ENCODE results near the gene ADH7. TPM values are rescaled to one million over a fixed set of nuclear protein-coding genes. Genes with fewer than 3 reads are reported as not detected.

The ADH7 gene
- total RNA-seq, 1 experiment from 2014 or later: not detected

GRCh38 chr4:99461623-99462401 is 26.7 kb upstream of the ADH7 start:
- Mint-ChIP-seq H3K36me3 (ENCODE audit: insufficient read depth, unreplicated experiment) (no peaks in the 10 kb centered on the region), H3K4me1 (ENCODE audit: low read depth, unreplicated experiment) (peaks cover 9% of the 10 kb centered on the region), H3K27me3 (ENCODE audit: insufficient read depth, unreplicated experiment) (peaks cover 4% of the 10 kb centered on the region), H3K9me3 (ENCODE audit: unreplicated experiment) (no peaks in the 10 kb centered on the region), H3K27ac (ENCODE audit: unreplicated experiment) (no peak overlapping the region), H3K4me3 (ENCODE audit: unreplicated experiment) (no peak overlapping the region)
- POLR2A ChIA-PET: no interaction called here
- DNase-seq: no peak
- intact Hi-C loops (cut with micrococcal nuclease; ENCODE audit: unreplicated experiment): loop anchor here (2.0 kb wide), 4 partner anchors 45 to 995 kb away; no protein-coding TSS in a partner anchor
- Histone ChIP-seq H3K36me3 (ENCODE audit: control insufficient read depth, insufficient read depth, low read length) (no peaks in the 10 kb centered on the region), H3K27me3 (replicated peaks; ENCODE audit: control insufficient read depth, insufficient read depth, low read length) (no peaks in the 10 kb centered on the region), H3K4me1 (peaks cover 8% of the 10 kb centered on the region; the same call in 1 of the 2 replicates), H3K9me3 (no peaks in the 10 kb centered on the region), H3K4me3 (ENCODE audit: low read depth, low read length) (no peak overlapping the region)
- no TSS peak for BruUV-seq (replicated peaks)
- TF ChIP-seq, protein P1, sequence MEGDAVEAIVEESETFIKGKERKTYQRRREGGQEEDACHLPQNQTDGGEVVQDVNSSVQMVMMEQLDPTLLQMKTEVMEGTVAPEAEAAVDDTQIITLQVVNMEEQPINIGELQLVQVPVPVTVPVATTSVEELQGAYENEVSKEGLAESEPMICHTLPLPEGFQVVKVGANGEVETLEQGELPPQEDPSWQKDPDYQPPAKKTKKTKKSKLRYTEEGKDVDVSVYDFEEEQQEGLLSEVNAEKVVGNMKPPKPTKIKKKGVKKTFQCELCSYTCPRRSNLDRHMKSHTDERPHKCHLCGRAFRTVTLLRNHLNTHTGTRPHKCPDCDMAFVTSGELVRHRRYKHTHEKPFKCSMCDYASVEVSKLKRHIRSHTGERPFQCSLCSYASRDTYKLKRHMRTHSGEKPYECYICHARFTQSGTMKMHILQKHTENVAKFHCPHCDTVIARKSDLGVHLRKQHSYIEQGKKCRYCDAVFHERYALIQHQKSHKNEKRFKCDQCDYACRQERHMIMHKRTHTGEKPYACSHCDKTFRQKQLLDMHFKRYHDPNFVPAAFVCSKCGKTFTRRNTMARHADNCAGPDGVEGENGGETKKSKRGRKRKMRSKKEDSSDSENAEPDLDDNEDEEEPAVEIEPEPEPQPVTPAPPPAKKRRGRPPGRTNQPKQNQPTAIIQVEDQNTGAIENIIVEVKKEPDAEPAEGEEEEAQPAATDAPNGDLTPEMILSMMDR (IDR thresholded peaks at IDR 0.05; ENCODE audit: insufficient read depth in 1 of 2, low read depth in 1 of 2, low read length in 1 of 2, severe bottlenecking in 1 of 2, unreplicated experiment in 1 of 2): no peak
- CTCF ChIA-PET: interaction anchor here (1.7 to 2.0 kb wide), 2 partner anchors 373 to 405 kb away, joined by 4 to 9 read pairs; partner anchors contain the start of gene ADH5

DNA sequence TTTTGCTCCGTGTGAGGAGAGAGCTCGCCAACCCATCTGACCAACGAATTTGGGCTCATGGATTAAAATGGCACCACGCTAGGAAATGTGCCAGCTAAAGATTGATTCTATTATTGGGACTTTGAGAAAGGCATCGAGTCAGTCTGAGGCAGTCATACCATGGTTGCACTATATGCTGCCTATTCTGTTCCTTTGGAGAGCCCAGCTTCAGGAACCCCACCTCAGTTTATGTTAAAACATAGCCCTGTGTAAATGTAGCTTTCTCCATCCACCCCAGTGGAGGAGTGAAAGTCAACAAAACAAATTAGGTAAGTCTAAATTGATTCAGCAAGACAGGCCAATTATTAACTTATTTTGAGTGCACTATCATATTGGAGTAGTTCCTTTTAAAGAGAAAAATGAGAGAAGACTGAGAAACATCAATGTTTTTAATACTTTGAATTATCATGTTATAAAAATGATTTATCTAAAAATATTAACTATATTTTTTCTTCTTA is 24.5 kb upstream of the ADH7 start:
- ChIA-PET POLR2A (no interaction called here), CTCF (interaction anchor here (1.0 kb wide), 1 partner anchor 464 kb away, joined by 3 read pairs; the partner anchor contains the start of gene METAP1)
- H3K4me1 Mint-ChIP-seq (ENCODE audit: low read depth, unreplicated experiment): peaks cover 9% of the 10 kb centered on the region
- Histone ChIP-seq H3K27me3 (replicated peaks; ENCODE audit: control insufficient read depth, insufficient read depth, low read length) (no peaks in the 10 kb centered on the region), H3K4me1 (peaks cover 8% of the 10 kb centered on the region; the same call in 1 of the 2 replicates), H3K36me3 (ENCODE audit: control insufficient read depth, insufficient read depth, low read length) (no peaks in the 10 kb centered on the region), H3K4me3 (ENCODE audit: low read depth, low read length) (no peak overlapping the region), H3K9me3 (no peaks in the 10 kb centered on the region)
- intact Hi-C loops (cut with micrococcal nuclease; ENCODE audit: unreplicated experiment): no loop called here
- no peaks in the 10 kb centered on the region for H3K36me3 Mint-ChIP-seq (ENCODE audit: insufficient read depth, unreplicated experiment)
- TF ChIP-seq, protein P1 (IDR thresholded peaks at IDR 0.05; ENCODE audit: insufficient read depth in 1 of 2, low read depth in 1 of 2, low read length in 1 of 2, severe bottlenecking in 1 of 2, unreplicated experiment in 1 of 2): no peak
- H3K9me3 Mint-ChIP-seq (ENCODE audit: unreplicated experiment): no peaks in the 10 kb centered on the region
- no peak for DNase-seq
- no peak overlapping the region for H3K4me3 Mint-ChIP-seq (ENCODE audit: unreplicated experiment)
- H3K27ac Mint-ChIP-seq (ENCODE audit: unreplicated experiment): no peak overlapping the region
- no TSS peak for BruUV-seq (replicated peaks)
- H3K27me3 Mint-ChIP-seq (ENCODE audit: insufficient read depth, unreplicated experiment): no peaks in the 10 kb centered on the region

- DNase-seq: no peak
- no peaks in the 10 kb centered on the region for H3K36me3 ChIP-seq (ENCODE audit: control insufficient read depth, insufficient read depth, low read length)
- no peaks in the 10 kb centered on the region for H3K9me3 ChIP-seq
- ChIA-PET CTCF (interaction anchor here (1.0 kb wide), 1 partner anchor 464 kb away, joined by 3 read pairs; the partner anchor contains the start of gene METAP1), POLR2A (no interaction called here)
- H3K27me3 ChIP-seq (replicated peaks; ENCODE audit: control insufficient read depth, insufficient read depth, low read length): no peaks in the 10 kb centered on the region; the same call in 1 of the 2 replicates
- Mint-ChIP-seq H3K4me1 (ENCODE audit: low read depth, unreplicated experiment) (peaks cover 9% of the 10 kb centered on the region), H3K27ac (ENCODE audit: unreplicated experiment) (no peak overlapping the region), H3K4me3 (ENCODE audit: unreplicated experiment) (no peak overlapping the region), H3K36me3 (ENCODE audit: insufficient read depth, unreplicated experiment) (no peaks in the 10 kb centered on the region), H3K9me3 (ENCODE audit: unreplicated experiment) (no peaks in the 10 kb centered on the region), H3K27me3 (ENCODE audit: insufficient read depth, unreplicated experiment) (no peaks in the 10 kb centered on the region)
- TF ChIP-seq, protein P1 (IDR thresholded peaks at IDR 0.05; ENCODE audit: insufficient read depth in 1 of 2, low read depth in 1 of 2, low read length in 1 of 2, severe bottlenecking in 1 of 2, unreplicated experiment in 1 of 2): no peak
- intact Hi-C loops (cut with micrococcal nuclease; ENCODE audit: unreplicated experiment): no loop called here
- BruUV-seq (replicated peaks): no TSS peak
- H3K4me3 ChIP-seq (ENCODE audit: low read depth, low read length): no peak overlapping the region
- H3K4me1 ChIP-seq: peaks cover 8% of the 10 kb centered on the region; the same call in 1 of the 2 replicates
Measured at GRCh38 chr4:99458911-99459447, 23.8 kb upstream of the ADH7 start.

All from Caco-2 (cell line).